DOHH2 (cell line): ENCODE measurements around the gene PRRT1.

Source experiments
- H3F3A ChIP-seq: fragments of 200-600 bp; sonication (generic), shearing (Covaris generic); 2 replicates; pipeline ENCODE4 v1.6.0; 2016; ENCODE audit warnings: antibody characterized with exemption, mild to moderate bottlenecking; ENCODE audit not compliant: control insufficient read depth, insufficient read depth
- H3K27ac ChIP-seq: fragments of 200-600 bp; sonication (generic); 2 replicates; pipeline ENCODE4 v1.5.1; 2014; ENCODE audit warnings: low read depth, mild to moderate bottlenecking, low read length, moderate library complexity
- H3K27me3 ChIP-seq: fragments of 200-600 bp; sonication (generic); 2 replicates; pipeline ENCODE4 v1.6.1; 2014; ENCODE audit warnings: mild to moderate bottlenecking, low read length, mixed read lengths; ENCODE audit not compliant: control insufficient read depth
- H3K36me3 ChIP-seq: fragments of 200-600 bp; sonication (generic); 2 replicates; pipeline ENCODE4 v1.6.1; 2014; ENCODE audit warnings: mild to moderate bottlenecking, low read length, moderate library complexity, mixed read lengths; ENCODE audit not compliant: control insufficient read depth
- H3K4me1 ChIP-seq: fragments of 200-600 bp; sonication (generic); 2 replicates; pipeline ENCODE4 v1.6.1; 2014; ENCODE audit warnings: mild to moderate bottlenecking, low read length, mixed read lengths; ENCODE audit not compliant: control insufficient read depth
- H3K4me2 ChIP-seq: fragments of 200-600 bp; sonication (generic); 2 replicates; pipeline ENCODE4 v1.6.0; 2014; ENCODE audit warnings: mild to moderate bottlenecking, low read length, moderate library complexity
- H3K4me3 ChIP-seq: fragments of 200-600 bp; sonication (generic); 2 replicates; pipeline ENCODE4 v1.5.1; 2014; ENCODE audit warnings: mild to moderate bottlenecking, low read length, mixed read lengths
- H3K79me2 ChIP-seq: fragments of 200-600 bp; sonication (generic); 2 replicates; pipeline ENCODE4 v1.6.1; 2014; ENCODE audit warnings: mild to moderate bottlenecking, low read length, mixed read lengths; ENCODE audit not compliant: control insufficient read depth
- H3K9me2 ChIP-seq: fragments of 200-600 bp; sonication (generic); replicated peaks from 2 replicates; pipeline ENCODE4 v1.6.1; 2014; ENCODE audit warnings: mild to moderate bottlenecking, low read length, mixed read lengths; ENCODE audit not compliant: control insufficient read depth
- H3K9me3 ChIP-seq: fragments of 200-600 bp; sonication (generic); 2 replicates; pipeline ENCODE4 v1.6.1; 2014; ENCODE audit warnings: antibody characterized with exemption, low read length, mixed read lengths; ENCODE audit not compliant: control insufficient read depth, insufficient read depth
- H4K20me1 ChIP-seq: fragments of 200-600 bp; sonication (generic); 2 replicates; pipeline ENCODE4 v1.6.0; 2014; ENCODE audit warnings: low read depth, mild to moderate bottlenecking, antibody characterized with exemption, low read length, moderate library complexity; ENCODE audit not compliant: control insufficient read depth, insufficient read depth
- CTCF ChIP-seq: fragments of 200-600 bp; sonication (generic); IDR thresholded peaks from one replicate; pipeline ENCODE4 v1.5.1; 2014; ENCODE audit warnings: antibody characterized with exemption, mild to moderate bottlenecking, low read depth, low read length; ENCODE audit not compliant: poor library complexity, severe bottlenecking
- EZH2phosphoT487 ChIP-seq: fragments of 200-600 bp; sonication (generic); IDR thresholded peaks from 2 replicates; pipeline ENCODE4 v1.6.1; 2017; ENCODE audit warnings: borderline replicate concordance, mild to moderate bottlenecking, antibody characterized with exemption, low read length, moderate library complexity, mixed read lengths

The PRRT1 gene

GRCh38 chr6:32129297-32130088 is 22.2 kb downstream of the PRRT1 start:
- 0 out of 2 replicates have a peak, but pooled peaks cover 3% of the 10 kb centered on the region for H3F3A ChIP-seq
- H3K79me2 ChIP-seq = peaks cover 40% of the 10 kb centered on the region
- peaks cover 34% of the 10 kb centered on the region for H3K36me3 ChIP-seq
- H3K27ac ChIP-seq = peak overlapping the region; percentile 40
- peak overlapping the region; percentile 86 for H3K4me2 ChIP-seq
- H4K20me1 ChIP-seq = 0 out of 2 replicates have a peak, but pooled peaks cover 3% of the 10 kb centered on the region
- H3K9me3 ChIP-seq = no peaks in the 10 kb centered on the region
- H3K27me3 ChIP-seq = 0 out of 2 replicates have a peak, but pooled peaks cover 4% of the 10 kb centered on the region
- H3K4me3 ChIP-seq = peak overlapping the region; percentile 93
- peaks cover 27% of the 10 kb centered on the region for H3K4me1 ChIP-seq
- no peak for TF ChIP-seq CTCF
- TF ChIP-seq EZH2phosphoT487 = no peak
- no peaks in the 10 kb centered on the region for H3K9me2 ChIP-seq

- Histone ChIP-seq H3K4me3 (peak overlapping the region; percentile 93), H3K36me3 (peaks cover 40% of the 10 kb centered on the region), H3K79me2 (peaks cover 40% of the 10 kb centered on the region), H3K27ac (0 out of 2 replicates have a peak overlapping the region, but pooled peaks have one; percentile 19), H3K9me2 (no peaks in the 10 kb centered on the region), H3K9me3 (no peaks in the 10 kb centered on the region), H3K4me2 (peak overlapping the region; percentile 86), H3F3A (0 out of 2 replicates have a peak, but pooled peaks cover 3% of the 10 kb centered on the region), H3K27me3 (0 out of 2 replicates have a peak, but pooled peaks cover under 1% of the 10 kb centered on the region), H3K4me1 (peaks cover 27% of the 10 kb centered on the region), H4K20me1 (0 out of 2 replicates have a peak, but pooled peaks cover 3% of the 10 kb centered on the region)
- TF ChIP-seq EZH2phosphoT487 (no peak), CTCF (no peak)
These were observed 22.9 kb downstream of the PRRT1 start for GRCh38 chr6:32128751-32129296.

- TF ChIP-seq CTCF = no peak
- no peak for TF ChIP-seq EZH2phosphoT487
- 0 out of 2 replicates have a peak, but pooled peaks cover 3% of the 10 kb centered on the region for H4K20me1 ChIP-seq
- H3F3A ChIP-seq = 0 out of 2 replicates have a peak, but pooled peaks cover 3% of the 10 kb centered on the region
- peak within 1 kb of the TSS; percentile 66 for H3K27ac ChIP-seq
- peaks cover 46% of the 10 kb centered on the region for H3K36me3 ChIP-seq
- no peaks in the 10 kb centered on the region for H3K9me3 ChIP-seq
- peaks cover 27% of the 10 kb centered on the region for H3K4me1 ChIP-seq
- no peaks in the 10 kb centered on the region for H3K27me3 ChIP-seq
- H3K4me2 ChIP-seq = peak within 1 kb of the TSS; percentile 86
- H3K9me2 ChIP-seq = no peaks in the 10 kb centered on the region
- peak within 1 kb of the TSS; percentile 93 for H3K4me3 ChIP-seq
- H3K79me2 ChIP-seq = peaks cover 43% of the 10 kb centered on the region
These were observed 23.8 kb downstream of the PRRT1 start, which contains the start of gene ATF6B for GRCh38 chr6:32127717-32128592. Gene ATF6B, minus strand, starts transcription at chr6:32128246. Its CDS starts 39 bp downstream, at chr6:32128207.
